NCI-H510A treated with DMSO at 0.1 percent for 48 hours (cell line): Measurements from ENCODE around the gene LMF2.
"Not testable (repeated sequence)": the region's sequence is repeated elsewhere in the genome, so short reads cannot be mapped to it uniquely, and the experiment has no call there.

Experiments
- DNase-seq: peaks from one replicate; lab custom pipeline; 2025; lab: John Stamatoyannopoulos, UW

Gene LMF2

DNA sequence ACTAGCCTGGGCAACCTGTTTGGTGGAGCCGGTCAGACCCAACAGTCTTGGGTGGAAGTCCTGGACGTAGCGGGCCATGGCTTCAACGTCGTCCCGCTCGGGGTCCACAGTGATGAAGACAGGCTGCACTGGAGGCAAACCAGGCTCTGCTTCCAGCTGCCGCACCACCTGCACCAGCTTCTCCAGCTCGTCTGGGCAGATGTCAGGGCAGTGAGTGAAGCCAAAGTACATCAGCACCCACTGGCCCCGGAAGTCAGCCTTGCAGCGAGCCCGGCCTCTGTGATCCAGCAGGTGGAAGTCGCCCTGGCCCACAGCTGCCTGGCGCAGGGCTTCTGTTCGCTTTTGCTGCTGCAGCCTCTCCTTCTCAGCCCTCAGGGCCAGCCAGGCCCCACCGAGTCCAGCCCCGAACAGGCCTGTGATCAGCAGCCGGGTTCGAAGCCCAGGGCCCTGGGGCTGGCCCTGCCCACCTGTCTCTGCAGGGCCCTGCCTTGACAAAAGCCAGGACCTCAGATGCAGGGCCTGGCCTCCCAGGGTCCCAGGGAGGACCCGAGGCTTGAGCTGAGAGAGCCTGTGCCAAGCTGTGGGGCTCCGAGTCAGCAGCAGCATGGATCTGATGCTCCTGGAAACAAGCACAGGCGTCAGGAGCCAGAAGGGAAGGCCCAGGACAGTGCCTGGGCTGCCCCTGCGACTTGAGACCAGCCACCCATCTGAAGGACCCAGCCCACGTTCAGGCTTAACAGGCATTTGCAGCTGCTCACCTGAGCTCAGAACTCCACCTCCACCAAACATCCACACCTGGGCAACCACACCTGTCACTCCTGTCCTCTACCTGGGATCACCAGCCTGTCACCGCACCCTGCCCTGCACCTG lies 16.5 kb upstream of the LMF2 start:
- DNase-seq = no peak

DNA sequence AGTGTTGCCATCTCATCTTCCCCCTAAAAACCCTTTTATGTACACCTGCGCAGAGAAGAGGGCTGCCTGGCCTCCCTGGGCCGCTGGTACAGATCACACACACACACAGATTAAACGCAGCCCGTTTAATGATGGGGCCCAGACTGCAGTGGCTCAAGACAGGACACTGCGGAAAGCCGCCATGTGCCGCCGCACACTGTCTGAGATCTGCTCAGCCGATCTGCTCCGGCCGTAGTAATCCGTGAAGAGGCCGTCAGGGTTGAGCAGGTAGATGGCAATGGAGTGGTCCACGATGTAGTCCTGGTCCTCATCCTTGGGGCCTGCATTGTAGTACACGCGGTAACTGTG lies 15.9 kb upstream of the LMF2 start:
- no peak for DNase-seq

GRCh38 chr22:50522806-50523438 lies 15.4 kb upstream of the LMF2 start:
- no peak for DNase-seq

- no peak for DNase-seq
These were observed 14.8 kb upstream of the LMF2 start for GRCh38 chr22:50522208-50522805.

GRCh38 chr22:50521710-50522109 lies 14.2 kb upstream of the LMF2 start:
- no peak for DNase-seq

DNA sequence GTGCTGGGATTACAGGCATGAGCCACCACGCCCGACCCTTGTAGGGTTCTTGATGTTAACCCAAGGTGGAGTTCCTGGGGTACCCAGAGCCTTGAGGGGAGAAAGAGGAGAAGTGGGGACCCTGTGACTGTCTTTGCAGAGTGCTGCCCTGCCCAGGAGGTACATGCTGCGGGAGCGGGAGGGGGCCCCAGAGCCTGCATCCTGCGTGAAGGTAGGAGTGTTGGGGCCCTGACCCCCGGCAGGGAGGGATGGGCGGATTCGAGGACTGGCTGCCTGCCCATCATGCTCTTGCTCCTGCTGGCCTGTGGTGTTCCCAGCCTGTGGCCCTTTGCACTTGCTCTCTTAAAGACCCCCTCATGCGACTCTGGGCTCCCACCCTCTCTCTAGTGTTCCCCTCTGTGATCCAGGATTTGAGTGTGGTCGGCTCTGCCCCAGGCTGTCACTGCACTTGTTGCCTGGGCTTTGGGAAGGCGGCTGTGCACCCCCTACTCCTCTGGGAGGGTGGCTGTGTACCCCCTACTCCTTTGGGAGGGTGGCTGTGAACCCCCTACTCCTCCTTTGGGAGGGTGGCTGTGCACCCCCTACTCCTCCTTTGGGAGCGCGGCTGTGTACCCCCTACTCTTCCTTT lies 13.4 kb upstream of the LMF2 start:
- DNase-seq = no peak

- DNase-seq = not testable (repeated sequence)
These were observed 12.7 kb upstream of the LMF2 start for GRCh38 chr22:50520184-50520583.

GRCh38 chr22:50519151-50519550 lies 11.6 kb upstream of the LMF2 start:
- DNase-seq = no peak

- DNase-seq = no peak
These were observed 11.1 kb upstream of the LMF2 start for GRCh38 chr22:50518606-50519005.

DNA sequence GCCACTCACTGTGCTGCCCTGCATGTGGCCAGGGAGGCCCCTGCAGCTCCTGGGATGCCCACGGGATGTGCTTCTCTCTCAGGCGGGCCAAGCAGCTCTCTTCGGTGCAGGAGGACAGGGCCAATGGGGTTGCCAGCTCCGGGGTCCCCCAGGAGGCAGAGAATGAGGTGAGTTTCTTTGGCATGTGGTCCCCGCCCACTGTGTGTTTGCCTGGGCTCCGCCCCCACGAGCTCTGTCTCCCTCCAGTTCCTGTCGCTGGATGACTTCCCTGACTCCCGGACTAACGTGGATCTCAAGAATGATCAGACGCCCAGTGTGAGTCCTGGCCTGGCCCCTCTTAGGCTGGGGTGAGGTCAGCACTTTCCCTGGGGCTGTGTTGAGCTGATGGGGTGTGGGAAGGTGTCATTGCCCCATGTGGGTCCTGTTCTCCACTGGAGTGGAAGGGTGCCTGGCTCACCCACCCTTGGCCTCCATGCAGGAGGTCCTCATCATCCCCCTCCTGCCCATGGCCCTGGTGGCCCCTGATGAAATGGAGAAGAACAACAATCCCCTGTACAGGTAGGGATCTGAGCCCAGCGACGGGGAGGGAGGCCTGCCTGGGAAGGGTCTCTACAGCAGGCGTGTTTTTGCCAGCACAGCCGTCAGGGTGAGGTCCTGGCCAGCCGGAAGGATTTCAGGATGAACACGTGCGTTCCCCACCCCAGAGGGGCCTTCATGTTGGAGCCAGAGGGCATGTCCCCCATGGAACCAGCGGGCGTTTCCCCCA lies 10.2 kb upstream of the LMF2 start:
- DNase-seq = no peak

- no peak for DNase-seq
These were observed 9.4 kb upstream of the LMF2 start for GRCh38 chr22:50516891-50517290.

DNA sequence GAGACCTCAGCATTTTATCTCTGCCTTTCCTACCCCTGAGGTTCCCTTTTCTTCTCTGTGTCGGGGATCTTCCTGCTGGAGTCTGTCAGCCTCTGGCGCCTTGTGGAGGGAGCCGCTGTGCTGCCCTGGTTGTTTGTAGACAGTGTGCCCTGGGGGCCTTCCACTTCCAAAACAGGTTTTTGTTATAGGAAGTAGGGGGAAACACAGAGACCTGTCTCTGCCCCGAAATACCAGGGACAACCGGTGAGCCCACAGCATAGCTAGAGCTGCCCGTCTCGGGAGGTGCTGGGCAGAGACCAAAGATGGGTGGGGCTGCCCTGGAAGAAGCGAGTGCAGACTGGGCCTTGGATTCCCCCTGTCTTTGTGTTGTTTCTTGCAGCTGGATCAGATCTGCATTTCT lies 8.6 kb upstream of the LMF2 start:
- no peak for DNase-seq

DNA sequence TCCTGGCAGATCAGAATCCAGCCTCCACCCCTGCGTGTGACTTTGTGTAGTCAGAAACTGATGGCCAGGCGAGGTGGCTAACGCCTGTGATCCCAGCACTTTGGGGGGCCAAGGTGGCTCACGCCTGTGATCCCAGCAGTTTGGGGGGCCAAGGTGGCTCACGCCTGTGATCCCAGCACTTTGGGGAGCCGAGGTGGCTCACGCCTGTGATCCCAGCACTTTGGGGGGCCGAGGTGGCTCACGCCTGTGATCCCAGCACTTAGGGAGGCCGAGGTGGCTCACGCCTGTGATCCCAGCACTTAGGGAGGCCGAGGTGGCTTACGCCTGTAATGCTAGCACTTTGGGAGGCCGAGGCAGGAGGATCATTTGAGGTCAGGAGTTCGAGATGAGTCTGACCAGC lies 5.7 kb upstream of the LMF2 start:
- no peak for DNase-seq

- DNase-seq = no peak
These were observed 1.4 kb upstream of the LMF2 start for GRCh38 chr22:50508897-50509296.

DNA sequence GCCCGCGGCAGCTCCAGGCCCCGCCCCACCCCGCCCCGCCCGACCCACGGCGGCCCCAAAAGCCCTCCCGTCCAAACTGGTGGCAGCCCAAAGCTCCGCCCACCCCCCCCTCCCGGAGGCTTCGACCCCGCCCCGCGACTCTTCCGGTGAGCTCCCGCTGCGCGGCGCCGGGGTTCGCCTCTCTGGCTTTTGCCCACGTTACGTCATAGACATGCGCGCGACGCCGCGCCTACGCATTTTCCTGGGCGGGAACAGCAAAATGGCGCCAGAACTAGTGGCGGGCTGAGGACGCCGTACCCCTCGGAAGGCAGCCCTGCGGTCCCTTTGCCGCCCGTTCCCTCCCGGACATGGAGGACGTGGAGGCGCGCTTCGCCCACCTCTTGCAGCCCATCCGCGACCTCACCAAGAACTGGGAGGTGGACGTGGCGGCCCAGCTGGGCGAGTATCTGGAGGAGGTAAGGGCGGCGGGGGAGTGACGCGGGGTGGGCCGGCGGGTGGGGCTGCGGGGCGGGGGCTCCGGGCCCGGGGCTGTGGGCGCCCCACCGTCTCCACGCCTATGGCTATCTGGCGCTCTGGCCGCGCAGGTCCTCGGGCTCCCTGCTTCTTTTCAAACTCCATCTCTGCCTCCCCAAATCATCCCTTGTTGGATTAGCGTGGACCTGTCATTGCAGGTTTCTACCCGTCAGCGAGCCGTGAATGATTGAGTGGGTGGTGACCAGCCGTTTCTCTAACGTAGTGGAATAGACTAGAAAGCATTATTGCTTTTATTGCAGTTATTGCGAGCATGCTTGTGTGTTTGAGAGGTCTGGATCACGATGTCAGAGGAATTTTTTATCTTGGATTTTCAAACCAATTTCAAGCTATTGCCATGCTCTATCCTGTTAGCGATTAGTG lies 736 bp upstream of the LMF2 start, which contains the start of gene NCAPH2:
TSS of gene NCAPH2 (plus strand) at position 234 of the 894 bp plus-strand sequence. CDS start at position 348, 114 bp downstream.
- DNase-seq = peak; percentile 76

- no peak for DNase-seq
These were observed 686 bp downstream of the LMF2 start for GRCh38 chr22:50506611-50507420.

- DNase-seq = no peak
These were observed 1.5 kb downstream of the LMF2 start for GRCh38 chr22:50505776-50506610.

GRCh38 chr22:50505276-50505775 lies 2.2 kb downstream of the LMF2 start:
- no peak for DNase-seq
